Measurements from ENCODE around the gene NFIL3.

- no peak for TF ChIP-seq CTCF (conservative IDR thresholded peaks at IDR 0.05; ENCODE audit: low read depth, low read length)
- no peak for TF ChIP-seq EZH2 (IDR thresholded peaks at IDR 0.05; ENCODE audit: borderline replicate concordance, low read depth, low read length, poor library complexity, severe bottlenecking)
Measured at GRCh38 chr9:91371894-91372293, 51.7 kb downstream of the NFIL3 start.

Data from A673 (cell line).